Erythroblast (primary cell): ENCODE results near the gene CROCC2.

Source experiments
- GATA1 ChIP-seq: IDR thresholded peaks from 2 replicates; pipeline ENCODE4 v1.6.1; 2011; ENCODE audit warnings: low read depth, mild to moderate bottlenecking, control low read depth, low read length, moderate library complexity
- POLR2A ChIP-seq: IDR thresholded peaks from 2 replicates; pipeline ENCODE4 v1.6.1; 2011; ENCODE audit warnings: mild to moderate bottlenecking, low read length

DNA sequence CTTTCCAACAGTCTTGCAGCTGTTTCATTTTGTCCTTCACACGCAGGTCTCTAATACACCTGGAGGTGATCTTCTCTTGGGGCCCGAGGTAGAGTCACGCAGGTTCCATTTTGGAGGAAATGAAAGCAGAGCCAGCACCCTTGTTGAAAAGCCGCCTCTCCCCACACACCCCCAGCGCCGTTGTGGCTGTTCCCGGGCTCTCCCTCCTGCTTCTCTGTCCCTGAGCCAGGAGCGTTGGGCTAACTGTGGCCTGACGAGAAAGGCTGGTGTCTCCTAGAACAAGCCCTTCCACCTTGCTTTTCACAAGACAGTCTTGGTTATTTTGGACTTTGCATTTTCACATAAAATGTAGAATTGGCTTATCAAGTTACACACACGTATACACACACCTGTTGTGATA, 108.6 kb downstream of the CROCC2 start:
- no peak for TF ChIP-seq POLR2A
- TF ChIP-seq GATA1 = no peak
